Stimulated activated CD4-positive, alpha-beta T cell treated with anti-CD3 and anti-CD28 coated beads, Interleukin-2, amount 100 ng/mL, for 48 hours (primary cell): Measurements from ENCODE around the gene TM9SF4.

Experiments used
- DNase-seq, 2 donors: peaks; one replicate each; pipeline ENCODE4 v3.0.0-alpha.2; 2020

The TM9SF4 gene

DNA sequence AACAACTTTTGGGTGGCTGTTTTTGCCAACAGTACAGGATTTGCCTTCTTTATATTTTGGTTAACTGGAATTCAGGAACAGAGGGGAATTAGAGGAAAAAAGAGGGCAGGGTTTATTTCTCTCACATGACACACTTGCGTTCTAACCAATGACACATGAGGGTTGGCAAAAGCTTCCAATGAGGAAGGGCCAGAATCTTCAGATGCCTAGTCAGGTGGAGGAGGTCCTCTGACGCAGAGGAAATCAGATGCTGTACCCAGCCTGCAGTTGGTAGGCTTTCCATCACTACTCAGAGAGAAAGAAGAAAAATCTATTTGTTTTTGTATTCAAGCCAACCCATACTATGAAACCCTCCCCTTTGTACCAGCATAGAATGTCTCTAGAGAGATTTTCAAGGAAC is 20.8 kb downstream of the TM9SF4 start:
- DNase-seq, result no peak

- DNase-seq, result no peak
Measured at GRCh38 chr20:32130965-32131364, 21.5 kb downstream of the TM9SF4 start.

DNA sequence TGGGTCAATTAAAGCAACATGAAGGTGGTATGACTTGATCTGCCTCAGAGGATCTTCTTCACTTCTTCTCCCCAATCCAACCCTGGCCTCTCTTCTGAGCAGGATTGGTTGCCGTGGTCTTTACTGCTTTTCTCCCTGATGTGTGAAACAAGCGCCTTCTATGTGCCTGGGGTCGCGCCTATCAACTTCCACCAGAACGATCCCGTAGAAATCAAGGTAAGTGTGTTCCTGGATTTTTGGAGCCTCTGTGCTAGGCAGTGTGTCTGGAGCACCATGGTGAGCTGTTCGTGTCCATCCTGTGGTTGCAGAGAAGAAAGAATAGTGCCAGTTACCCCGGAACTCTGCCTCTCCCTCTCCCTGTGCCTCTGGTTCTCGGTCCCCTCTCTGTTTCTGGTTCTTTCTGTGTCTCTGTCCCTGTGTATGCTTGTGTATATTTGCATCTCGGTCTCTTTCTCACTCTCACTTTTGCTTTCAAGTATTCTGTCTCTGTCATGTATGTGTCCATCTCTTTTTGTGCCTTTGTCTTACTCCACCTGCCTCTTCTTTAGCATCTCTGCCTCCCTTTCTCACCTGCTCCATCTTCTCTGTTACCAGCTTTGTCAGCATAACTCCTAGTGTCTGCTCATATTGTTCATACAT is 23.5 kb downstream of the TM9SF4 start:
- no peak for DNase-seq

DNA sequence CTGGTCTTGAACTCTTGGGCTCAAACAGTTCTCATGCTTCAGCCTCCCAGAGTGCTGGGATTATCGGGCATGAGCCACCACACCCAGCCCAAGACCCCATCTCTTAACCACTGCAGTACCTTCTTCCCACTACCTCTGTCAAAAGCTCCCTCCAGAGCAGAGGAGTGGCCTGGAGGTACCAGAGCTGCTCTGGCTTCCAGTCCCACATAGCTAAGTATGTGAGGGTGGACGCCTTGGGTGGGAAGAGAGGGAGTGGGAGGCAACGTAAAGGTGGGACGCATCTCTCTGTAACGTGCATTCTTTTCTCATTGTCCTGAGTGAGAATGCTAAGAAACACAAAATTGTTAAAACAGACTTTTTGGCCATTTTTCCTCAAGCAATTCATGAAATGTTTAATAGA is 24.5 kb downstream of the TM9SF4 start:
- no peak for DNase-seq

GRCh38 chr20:32135983-32136515 is 26.5 kb downstream of the TM9SF4 start:
- DNase-seq, result no peak

DNA sequence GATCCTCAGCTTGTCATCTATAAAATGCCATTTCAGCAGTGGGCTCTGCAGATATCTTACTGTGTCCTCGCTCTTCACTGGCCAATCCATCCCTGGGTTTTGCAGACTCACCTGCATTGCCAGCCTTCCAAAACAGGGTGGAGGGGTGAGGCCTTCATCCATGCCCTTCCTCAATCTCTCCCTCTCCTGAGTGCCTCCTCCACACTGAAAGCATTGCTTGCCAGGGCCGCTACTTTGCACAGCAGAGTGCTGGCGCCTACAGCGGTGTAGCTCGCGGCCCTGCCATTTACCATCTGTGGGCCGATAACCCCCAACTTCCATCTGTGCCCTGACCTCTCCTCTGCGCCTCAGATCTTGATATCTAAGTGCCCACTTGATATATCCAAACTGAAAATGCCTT is 29.4 kb downstream of the TM9SF4 start:
- no peak for DNase-seq

GRCh38 chr20:32139947-32140346 is 30.4 kb downstream of the TM9SF4 start:
- no peak for DNase-seq

DNA sequence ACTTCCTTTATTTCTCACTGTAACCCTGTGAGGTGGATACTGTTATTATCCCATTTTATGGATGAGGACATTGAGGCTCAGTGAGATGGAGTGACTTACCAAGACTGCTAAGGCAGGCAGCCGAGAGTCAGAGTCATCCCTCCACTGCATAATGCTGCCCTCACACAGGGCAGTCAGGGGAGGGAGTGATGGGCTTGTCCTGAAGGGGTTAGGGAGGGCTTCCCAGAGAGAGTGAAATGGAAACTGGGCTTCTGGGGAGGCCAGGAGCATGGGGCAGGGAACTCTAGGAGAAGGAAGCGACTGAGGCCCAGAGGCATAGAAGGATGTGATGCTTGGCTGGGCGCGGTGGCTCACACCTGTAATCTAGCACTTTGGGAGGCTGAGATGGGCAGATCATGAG is 31.1 kb downstream of the TM9SF4 start:
- DNase-seq, result no peak

GRCh38 chr20:32141465-32141980 is 32.0 kb downstream of the TM9SF4 start:
- no peak for DNase-seq

- no peak for DNase-seq
Measured at GRCh38 chr20:32142088-32142487, 32.6 kb downstream of the TM9SF4 start.

GRCh38 chr20:32142991-32143390 is 33.5 kb downstream of the TM9SF4 start:
- DNase-seq, result no peak

- DNase-seq, result no peak
Measured at GRCh38 chr20:32144898-32145662, 35.6 kb downstream of the TM9SF4 start.

DNA sequence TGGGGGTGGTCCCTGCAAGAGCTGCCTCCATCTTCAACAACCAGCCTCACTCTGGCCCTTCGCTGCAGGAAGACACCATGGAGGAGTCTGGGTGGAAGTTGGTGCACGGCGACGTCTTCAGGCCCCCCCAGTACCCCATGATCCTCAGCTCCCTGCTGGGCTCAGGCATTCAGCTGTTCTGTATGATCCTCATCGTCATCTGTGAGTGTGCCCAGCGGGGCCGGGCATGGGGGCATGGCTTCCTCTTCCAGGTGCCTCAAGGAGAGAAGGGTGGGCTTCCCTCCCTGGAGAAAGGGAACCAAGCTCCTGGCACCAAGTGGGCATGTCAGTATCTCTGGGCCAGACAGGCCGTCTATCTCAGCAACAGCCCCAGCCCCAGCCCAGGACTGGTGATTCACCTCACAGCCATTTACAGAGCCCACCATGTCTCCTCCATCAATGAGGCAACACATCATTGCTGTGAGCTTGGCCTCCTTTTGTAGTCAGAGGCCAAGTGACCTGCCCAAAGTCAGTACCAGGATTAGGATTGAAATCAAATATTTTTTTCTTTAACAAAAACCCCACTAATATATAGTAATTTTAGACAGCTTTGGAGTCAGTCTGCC is 40.2 kb downstream of the TM9SF4 start:
- DNase-seq, result no peak

DNA sequence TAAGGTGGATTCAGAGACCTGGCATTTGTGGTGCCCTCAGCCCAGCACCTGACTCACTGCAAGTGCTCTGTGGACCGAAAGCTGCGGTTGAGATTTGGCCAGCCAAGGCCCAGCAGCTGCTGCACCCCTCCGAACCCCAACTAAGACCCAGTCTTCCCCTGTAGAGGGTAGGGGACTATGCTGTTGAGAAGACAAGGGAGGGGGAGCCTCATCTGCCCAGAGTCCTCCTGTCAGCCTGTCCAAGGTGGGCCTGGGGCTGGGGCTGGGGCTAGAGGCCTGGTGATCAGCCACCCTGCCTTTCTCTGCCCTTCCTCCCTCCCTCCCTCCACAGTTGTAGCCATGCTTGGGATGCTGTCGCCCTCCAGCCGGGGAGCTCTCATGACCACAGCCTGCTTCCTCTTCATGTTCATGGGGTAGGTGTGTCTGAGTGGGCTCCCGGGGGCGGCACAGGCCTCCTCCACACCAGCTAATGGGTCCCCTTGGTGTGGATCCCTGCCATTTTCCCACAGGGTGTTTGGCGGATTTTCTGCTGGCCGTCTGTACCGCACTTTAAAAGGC is 40.9 kb downstream of the TM9SF4 start:
- DNase-seq, result no peak

GRCh38 chr20:32152421-32153155 is 43.1 kb downstream of the TM9SF4 start:
- DNase-seq, result no peak

DNA sequence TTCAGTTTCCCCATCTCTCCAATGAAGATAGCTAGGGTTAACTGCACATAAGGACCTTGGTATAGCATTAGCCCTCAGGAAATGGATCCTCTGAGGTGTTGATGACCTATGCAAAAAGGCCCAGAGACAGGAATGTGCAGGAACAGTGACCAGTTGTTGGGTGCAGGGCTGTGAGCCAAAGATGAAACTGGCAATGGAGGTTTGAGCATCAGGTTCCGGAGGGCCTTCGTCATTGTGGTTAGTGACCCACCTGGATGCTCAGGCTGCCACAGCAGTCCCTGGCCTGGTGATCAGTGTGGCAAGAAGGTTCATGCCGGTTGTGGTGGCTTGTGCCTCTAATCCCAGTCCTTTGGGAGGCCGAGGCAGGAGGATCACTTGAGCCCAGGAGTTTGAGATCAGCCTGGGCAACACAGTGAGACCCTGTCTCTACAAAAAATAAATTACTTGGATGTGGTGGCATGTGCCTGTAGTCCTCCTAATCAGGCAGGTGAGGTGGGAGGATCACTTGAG is 43.7 kb downstream of the TM9SF4 start:
- DNase-seq, result no peak

- no peak for DNase-seq
Measured at GRCh38 chr20:32153771-32154170, 44.3 kb downstream of the TM9SF4 start.

DNA sequence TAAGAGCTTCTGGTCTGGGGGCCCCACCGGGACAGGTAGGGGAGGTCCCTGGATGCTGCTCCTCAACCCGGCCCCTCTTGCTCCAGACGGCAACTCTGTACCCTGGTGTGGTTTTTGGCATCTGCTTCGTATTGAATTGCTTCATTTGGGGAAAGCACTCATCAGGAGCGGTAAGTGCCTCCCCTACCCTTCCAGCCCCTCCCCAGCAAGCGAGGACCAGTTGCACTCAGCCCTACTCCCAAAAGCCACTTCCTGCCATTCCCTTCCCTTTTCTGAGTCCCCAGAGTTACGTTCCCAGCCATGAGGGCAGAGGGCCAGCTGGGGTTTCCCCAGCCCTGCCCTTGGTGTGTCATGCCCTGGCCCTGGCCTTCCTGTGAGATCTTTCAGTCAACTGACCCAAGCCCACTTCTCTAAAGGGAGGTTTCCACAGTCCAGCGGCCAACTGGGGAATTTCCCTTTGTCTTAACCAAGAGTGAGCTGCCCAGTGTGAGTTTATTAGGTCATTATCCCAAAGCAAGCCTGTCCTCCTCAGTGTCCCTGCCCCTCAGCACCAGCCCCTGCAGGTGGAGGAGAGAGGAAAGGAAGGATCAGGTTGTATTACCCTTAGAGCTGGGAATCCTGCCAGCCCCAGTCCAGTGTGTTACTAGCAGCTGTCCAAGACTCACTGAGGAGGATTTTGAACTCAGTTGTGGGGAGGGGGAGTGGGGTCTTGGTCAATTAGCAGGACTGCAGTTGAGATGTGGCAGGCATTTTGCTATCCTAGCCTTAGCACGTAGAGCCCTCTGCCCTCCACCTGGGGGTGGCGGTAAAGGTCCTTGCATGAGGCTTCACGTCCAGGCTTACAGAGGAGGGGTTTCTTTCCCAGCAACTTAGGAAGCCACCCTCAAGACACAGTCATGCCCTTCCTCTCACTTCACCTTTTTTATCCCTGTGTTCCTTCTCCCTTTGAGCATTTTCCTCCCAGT is 45.8 kb downstream of the TM9SF4 start:
- no peak for DNase-seq

DNA sequence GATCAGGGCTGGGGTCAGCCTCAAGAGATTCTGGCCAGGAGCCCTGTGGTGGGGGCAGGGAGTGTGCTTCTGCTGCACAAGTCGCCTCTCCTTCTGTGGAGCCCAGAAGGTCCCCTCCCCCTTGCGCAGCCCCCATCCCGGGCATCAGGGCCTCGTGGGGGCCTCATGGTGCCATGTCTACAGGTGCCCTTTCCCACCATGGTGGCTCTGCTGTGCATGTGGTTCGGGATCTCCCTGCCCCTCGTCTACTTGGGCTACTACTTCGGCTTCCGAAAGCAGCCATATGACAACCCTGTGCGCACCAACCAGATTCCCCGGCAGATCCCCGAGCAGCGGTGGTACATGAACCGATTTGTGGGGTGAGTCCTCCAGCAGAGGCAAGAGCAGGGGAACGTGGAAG is 48.1 kb downstream of the TM9SF4 start:
- no peak for DNase-seq

DNA sequence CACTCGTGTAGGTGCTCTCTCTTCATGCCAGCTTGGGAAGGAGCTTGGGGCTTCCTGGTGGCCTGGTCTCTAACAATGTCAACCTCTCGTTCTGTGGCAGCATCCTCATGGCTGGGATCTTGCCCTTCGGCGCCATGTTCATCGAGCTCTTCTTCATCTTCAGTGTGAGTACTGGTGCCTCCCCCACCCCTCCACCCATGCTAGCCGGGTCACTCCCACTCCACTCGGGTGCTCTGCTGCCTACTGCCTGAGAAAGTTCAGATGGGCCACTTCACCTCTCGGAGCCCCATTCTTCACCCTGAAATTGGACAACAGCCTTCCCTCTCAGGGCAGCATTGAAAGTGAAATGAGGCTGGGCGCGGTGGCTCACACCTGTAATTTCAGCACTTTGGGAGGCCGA is 48.8 kb downstream of the TM9SF4 start:
- no peak for DNase-seq

DNA sequence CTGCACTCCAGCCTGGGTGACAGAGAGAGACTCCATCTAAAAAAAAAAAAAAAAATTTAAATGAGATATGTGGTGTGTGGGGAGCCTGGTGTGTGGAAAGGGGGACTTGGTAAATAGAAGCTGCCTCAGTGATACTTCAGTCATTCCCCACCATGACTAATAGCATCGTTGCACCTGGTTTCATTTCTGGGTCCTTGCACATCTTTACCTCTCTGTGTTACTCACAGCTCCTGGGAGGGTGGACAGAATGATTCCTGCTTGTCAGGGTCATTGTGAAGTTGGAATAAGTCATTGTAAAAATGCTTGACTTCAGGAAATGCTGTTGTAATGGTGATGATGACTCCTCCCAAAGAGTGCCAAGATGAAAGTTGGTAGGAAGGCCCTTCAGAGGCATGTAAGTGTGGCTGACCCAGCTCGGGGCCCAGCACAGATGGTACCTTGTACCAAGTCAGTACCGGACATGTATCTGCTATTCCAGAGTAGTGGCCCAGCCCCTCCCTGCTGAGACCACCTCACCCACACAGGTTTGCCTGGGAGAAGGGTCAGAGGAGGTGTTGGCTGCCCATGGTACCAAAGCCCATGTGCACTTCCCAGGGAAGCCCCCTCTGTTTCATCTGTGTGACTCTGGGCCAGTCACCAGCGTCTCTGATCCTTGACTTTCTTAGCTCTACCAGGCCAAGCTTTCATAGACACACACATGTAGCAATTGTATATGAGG is 49.6 kb downstream of the TM9SF4 start:
- DNase-seq, result no peak
